ENCODE measurements around the gene IQCK. TPM values are rescaled to one million over a fixed set of nuclear protein-coding genes. Genes with fewer than 3 reads are reported as not detected.

IQCK gene
- total RNA-seq, 2 donors from 2014 or later = 26.0 to 42.2 TPM

DNA sequence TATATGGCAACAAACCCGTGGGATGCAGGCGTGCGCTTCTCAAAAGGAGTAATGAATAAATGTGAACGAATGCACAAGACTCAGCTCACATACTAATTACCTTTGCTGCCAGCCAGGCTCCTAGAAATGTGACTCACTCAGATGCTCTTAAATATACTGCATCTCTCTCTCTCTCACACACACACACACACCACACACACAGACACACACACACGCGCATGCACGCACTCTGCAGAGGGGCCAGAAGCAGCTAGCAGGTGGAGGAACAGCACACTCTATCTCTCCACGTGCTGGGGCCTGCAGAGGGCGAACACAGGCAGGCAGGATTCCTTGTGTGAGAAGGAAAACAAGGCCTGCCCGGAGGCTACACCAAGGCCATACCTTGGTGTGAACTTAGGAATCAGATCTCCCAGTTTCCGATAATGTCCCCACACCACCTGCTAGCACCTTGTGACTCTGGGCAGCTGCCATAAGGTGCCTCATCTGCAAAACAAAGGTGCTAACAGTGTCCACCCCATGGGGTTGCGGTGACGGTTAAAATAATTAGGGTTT, 161.2 kb downstream of the IQCK start:
- Histone ChIP-seq H3K9me3 (no peaks in the 10 kb centered on the region), H3K4me3 (no peak overlapping the region), H3K36me3 (no peaks in the 10 kb centered on the region), H3K27me3 (replicated peaks; ENCODE audit: insufficient read depth) (no peaks in the 10 kb centered on the region), H3K4me1 (replicated peaks) (no peaks in the 10 kb centered on the region), H3K27ac (no peak overlapping the region)
- peak; percentile 68 for DNase-seq (ENCODE audit: low spot score)
- intact Hi-C loops (cut with DNase I) = no loop called here
- TF ChIP-seq, protein P1, sequence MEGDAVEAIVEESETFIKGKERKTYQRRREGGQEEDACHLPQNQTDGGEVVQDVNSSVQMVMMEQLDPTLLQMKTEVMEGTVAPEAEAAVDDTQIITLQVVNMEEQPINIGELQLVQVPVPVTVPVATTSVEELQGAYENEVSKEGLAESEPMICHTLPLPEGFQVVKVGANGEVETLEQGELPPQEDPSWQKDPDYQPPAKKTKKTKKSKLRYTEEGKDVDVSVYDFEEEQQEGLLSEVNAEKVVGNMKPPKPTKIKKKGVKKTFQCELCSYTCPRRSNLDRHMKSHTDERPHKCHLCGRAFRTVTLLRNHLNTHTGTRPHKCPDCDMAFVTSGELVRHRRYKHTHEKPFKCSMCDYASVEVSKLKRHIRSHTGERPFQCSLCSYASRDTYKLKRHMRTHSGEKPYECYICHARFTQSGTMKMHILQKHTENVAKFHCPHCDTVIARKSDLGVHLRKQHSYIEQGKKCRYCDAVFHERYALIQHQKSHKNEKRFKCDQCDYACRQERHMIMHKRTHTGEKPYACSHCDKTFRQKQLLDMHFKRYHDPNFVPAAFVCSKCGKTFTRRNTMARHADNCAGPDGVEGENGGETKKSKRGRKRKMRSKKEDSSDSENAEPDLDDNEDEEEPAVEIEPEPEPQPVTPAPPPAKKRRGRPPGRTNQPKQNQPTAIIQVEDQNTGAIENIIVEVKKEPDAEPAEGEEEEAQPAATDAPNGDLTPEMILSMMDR (IDR thresholded peaks at IDR 0.05) = peak in 1 of 4 experiments; percentile 9
- TF ChIP-seq POLR2A (IDR thresholded peaks at IDR 0.05) (no peak), POLR2AphosphoS5 (IDR thresholded peaks at IDR 0.05) (peak; percentile 38)
- 48% methylated on average over 13 of the region's 13 CpGs for WGBS

DNA sequence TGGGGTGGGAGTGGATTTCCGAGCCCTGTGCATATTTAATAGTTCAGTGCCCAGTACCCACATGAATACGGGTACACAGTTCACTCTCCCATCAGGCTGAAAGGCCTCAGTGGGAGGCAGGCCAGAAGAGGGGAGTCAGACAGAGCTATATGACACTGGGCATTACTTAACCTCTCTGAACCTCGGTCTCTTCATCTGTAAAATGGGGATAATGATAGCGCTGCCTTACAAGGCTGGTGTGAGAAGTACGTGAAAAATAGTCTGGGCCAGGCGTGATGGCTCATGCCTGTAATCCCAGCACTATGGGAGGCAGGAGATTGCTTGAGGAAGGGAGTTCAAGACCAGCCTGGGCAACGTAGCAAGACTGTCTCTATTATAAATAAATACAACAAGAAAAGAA, 163.0 kb downstream of the IQCK start:
- Histone ChIP-seq H3K4me3 (no peak overlapping the region), H3K27ac (no peak overlapping the region), H3K27me3 (replicated peaks; ENCODE audit: insufficient read depth) (no peaks in the 10 kb centered on the region), H3K9me3 (no peaks in the 10 kb centered on the region), H3K4me1 (replicated peaks) (no peaks in the 10 kb centered on the region), H3K36me3 (no peaks in the 10 kb centered on the region)
- no peak for TF ChIP-seq POLR2A (IDR thresholded peaks at IDR 0.05)
- no peak for TF ChIP-seq POLR2AphosphoS5 (IDR thresholded peaks at IDR 0.05)
- TF ChIP-seq, protein P1 (IDR thresholded peaks at IDR 0.05) = no peak
- 92% methylated on average over 7 of the region's 7 CpGs for whole genome bisulfite sequencing
- no peak for DNase-seq (ENCODE audit: low spot score)
- intact Hi-C loops (cut with DNase I) = loop anchor here (5.0 kb wide), 1 partner anchor 164 kb away; the partner anchor contains the start of genes IQCK and KNOP1

DNA sequence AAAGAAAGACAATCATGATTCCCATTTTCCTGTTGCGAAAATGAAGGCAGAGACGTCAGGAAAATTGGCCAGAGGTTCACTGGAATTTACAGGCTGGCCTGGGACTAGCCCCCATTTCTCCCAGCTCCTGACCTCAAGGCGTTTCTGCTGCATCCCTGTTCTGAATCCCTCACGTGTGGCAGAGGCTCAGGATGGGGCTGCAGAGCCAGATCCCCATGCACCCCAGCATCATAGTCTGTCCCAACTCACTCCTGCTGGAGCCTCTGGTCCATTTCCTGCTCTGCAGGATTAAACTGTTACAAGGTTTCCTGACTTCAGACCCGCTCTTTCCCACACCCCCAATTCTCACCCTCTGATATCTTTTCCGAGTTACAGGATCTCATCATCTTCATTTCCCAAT, 163.7 kb downstream of the IQCK start:
- no peaks in the 10 kb centered on the region for H3K36me3 ChIP-seq
- no peak overlapping the region for H3K27ac ChIP-seq
- TF ChIP-seq POLR2AphosphoS5 (IDR thresholded peaks at IDR 0.05) = no peak
- TF ChIP-seq, protein P1 (IDR thresholded peaks at IDR 0.05) = no peak
- TF ChIP-seq POLR2A (IDR thresholded peaks at IDR 0.05) = no peak
- H3K27me3 ChIP-seq (replicated peaks; ENCODE audit: insufficient read depth) = no peaks in the 10 kb centered on the region
- WGBS = 75% methylated on average over 5 of the region's 6 CpGs
- intact Hi-C loops (cut with DNase I) = loop anchor here (5.0 kb wide), 1 partner anchor 164 kb away; the partner anchor contains the start of genes IQCK and KNOP1
- H3K9me3 ChIP-seq = no peaks in the 10 kb centered on the region
- H3K4me3 ChIP-seq = no peak overlapping the region
- no peak for DNase-seq (ENCODE audit: low spot score)
- no peaks in the 10 kb centered on the region for H3K4me1 ChIP-seq (replicated peaks)

DNA sequence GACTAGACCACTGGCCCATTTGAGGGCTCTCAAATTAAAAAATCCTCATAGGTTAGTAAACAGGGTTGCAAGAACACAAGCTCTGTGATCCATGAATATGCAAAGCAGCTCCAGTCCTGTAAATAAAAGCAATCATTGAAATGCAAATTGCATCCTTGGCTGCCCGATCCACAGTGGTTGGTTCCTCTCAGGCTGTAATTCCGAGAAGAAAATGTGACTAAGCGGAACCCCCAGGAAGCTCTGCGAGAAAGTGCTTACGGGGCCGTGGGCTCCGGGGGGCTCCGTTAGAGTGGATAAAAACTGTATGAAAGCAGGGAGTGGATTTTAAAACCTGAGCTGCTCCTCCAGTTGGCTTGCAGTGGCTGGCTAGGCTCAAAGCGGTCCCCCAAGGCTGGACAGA, 164.1 kb downstream of the IQCK start:
- intact Hi-C loops (cut with DNase I) = loop anchor here (5.0 kb wide), 1 partner anchor 165 kb away; the partner anchor contains the start of genes IQCK and KNOP1
- H3K4me3 ChIP-seq = no peak overlapping the region
- H3K4me1 ChIP-seq (replicated peaks) = no peaks in the 10 kb centered on the region

More for the DNA sequence above, 164.1 kb downstream of the IQCK start:
- Histone ChIP-seq H3K27ac (no peak overlapping the region), H3K36me3 (no peaks in the 10 kb centered on the region), H3K27me3 (replicated peaks; ENCODE audit: insufficient read depth) (no peaks in the 10 kb centered on the region), H3K9me3 (no peaks in the 10 kb centered on the region)
- TF ChIP-seq, protein P1 (IDR thresholded peaks at IDR 0.05) = no peak
- no peak for TF ChIP-seq POLR2A (IDR thresholded peaks at IDR 0.05)
- no peak for TF ChIP-seq POLR2AphosphoS5 (IDR thresholded peaks at IDR 0.05)
- no peak for DNase-seq (ENCODE audit: low spot score)
- 52% methylated on average over 9 of the region's 9 CpGs for WGBS
